GM12875 (cell line): ENCODE data around the gene TMEM63C.

Experiments
- H3K4me3 ChIP-seq: one replicate; pipeline ENCODE4 v1.5.1; 2011; ENCODE audit warnings: low read depth, low read length, control low read depth
- CTCF ChIP-seq: IDR thresholded peaks from 2 replicates; pipeline ENCODE4 v1.5.1; 2011; ENCODE audit warnings: low read depth, mild to moderate bottlenecking, control low read depth, inconsistent platforms, low read length, moderate library complexity, borderline replicate concordance; ENCODE audit not compliant: insufficient read depth

TMEM63C gene

GRCh38 chr14:77140359-77141213 is 41.0 kb upstream of the TMEM63C start:
- TF ChIP-seq CTCF: no peak
- H3K4me3 ChIP-seq: no peak overlapping the region

GRCh38 chr14:77141214-77142004 is 40.2 kb upstream of the TMEM63C start, which contains the start of gene ZDHHC22:
TSS of gene ZDHHC22 (minus strand) at chr14:77141791. CDS start at chr14:77139738, 2,053 bp downstream.
- H3K4me3 ChIP-seq: no peak within 1 kb of the TSS
- TF ChIP-seq CTCF: peak; percentile 53

- H3K4me3 ChIP-seq: no peak overlapping the region
- no peak for TF ChIP-seq CTCF
These were observed 39.4 kb upstream of the TMEM63C start for GRCh38 chr14:77142005-77142800.

GRCh38 chr14:77143071-77143470 is 38.5 kb upstream of the TMEM63C start:
- no peak overlapping the region for H3K4me3 ChIP-seq
- TF ChIP-seq CTCF: no peak

GRCh38 chr14:77144412-77145115 is 37.0 kb upstream of the TMEM63C start:
- no peak for TF ChIP-seq CTCF
- H3K4me3 ChIP-seq: no peak overlapping the region

GRCh38 chr14:77145975-77146740 is 35.4 kb upstream of the TMEM63C start:
- no peak for TF ChIP-seq CTCF
- H3K4me3 ChIP-seq: no peak overlapping the region
